Activated B cell treated with CpG ODN at 0.5 μM for 24 hours (primary cell): ENCODE measurements around the gene SEMA3F. TPM values are rescaled to one million over a fixed set of nuclear protein-coding genes. Genes with fewer than 3 reads are reported as not detected.

ENCODE experiments used
- ATAC-seq: fragments of 200-7000 bp; cut with Tn5 transposase; one replicate; pipeline ENCODE4 v1.10.0; 2021; ENCODE audit warnings: low read depth, mild to moderate bottlenecking, moderate library complexity
- CTCF ChIA-PET: fragments of 350-600 bp; sonication (Branson Sonifier 250); formaldehyde crosslinking; loops from one replicate; lab custom pipeline; 2021; ENCODE audit warnings: antibody characterized with exemption; lab: Charles Lee
- POLR2A ChIA-PET: fragments of 350-600 bp; sonication (Branson Sonifier 250); formaldehyde crosslinking; loops from one replicate; lab custom pipeline; 2021; ENCODE audit warnings: antibody characterized with exemption; lab: Charles Lee
- DNase-seq: peaks from one replicate; pipeline ENCODE4 v3.0.0; 2022
- H3K27ac Mint-ChIP-seq: one replicate; pipeline ENCODE4 v1.8.0; 2020; ENCODE audit warnings: mixed read lengths
- H3K27me3 Mint-ChIP-seq: one replicate; pipeline ENCODE4 v1.8.0; 2021; ENCODE audit warnings: mixed read lengths
- H3K36me3 Mint-ChIP-seq: one replicate; pipeline ENCODE4 v1.8.0; 2021; ENCODE audit warnings: low read depth, mixed read lengths
- H3K4me1 Mint-ChIP-seq: one replicate; pipeline ENCODE4 v1.8.0; 2021; ENCODE audit warnings: mixed read lengths
- H3K4me3 Mint-ChIP-seq: one replicate; pipeline ENCODE4 v1.8.0; 2020; ENCODE audit warnings: mild to moderate bottlenecking, mixed read lengths
- H3K9me3 Mint-ChIP-seq: one replicate; pipeline ENCODE4 v1.8.0; 2020; ENCODE audit warnings: mixed read lengths
- intact Hi-C: fragments of 100-400 bp; cut with micrococcal nuclease; formaldehyde crosslinking; loops from one replicate; pipeline ENCODE4 v1.15.1; 2024
- total RNA-seq: library from RNA; stranded (reverse); gene quantifications from 2 replicates; pipeline ENCODE4 v1.2.3, GENCODE V29; 2022
- TF ChIP-seq, protein P1 (sequence below): fragments of 200-600 bp; IDR thresholded peaks from one replicate; pipeline ENCODE4 v1.8.0; 2022; ENCODE audit warnings: antibody characterized with exemption, mild to moderate bottlenecking

Gene SEMA3F
- total RNA-seq, 1 donor from 2014 or later = not detected

DNA sequence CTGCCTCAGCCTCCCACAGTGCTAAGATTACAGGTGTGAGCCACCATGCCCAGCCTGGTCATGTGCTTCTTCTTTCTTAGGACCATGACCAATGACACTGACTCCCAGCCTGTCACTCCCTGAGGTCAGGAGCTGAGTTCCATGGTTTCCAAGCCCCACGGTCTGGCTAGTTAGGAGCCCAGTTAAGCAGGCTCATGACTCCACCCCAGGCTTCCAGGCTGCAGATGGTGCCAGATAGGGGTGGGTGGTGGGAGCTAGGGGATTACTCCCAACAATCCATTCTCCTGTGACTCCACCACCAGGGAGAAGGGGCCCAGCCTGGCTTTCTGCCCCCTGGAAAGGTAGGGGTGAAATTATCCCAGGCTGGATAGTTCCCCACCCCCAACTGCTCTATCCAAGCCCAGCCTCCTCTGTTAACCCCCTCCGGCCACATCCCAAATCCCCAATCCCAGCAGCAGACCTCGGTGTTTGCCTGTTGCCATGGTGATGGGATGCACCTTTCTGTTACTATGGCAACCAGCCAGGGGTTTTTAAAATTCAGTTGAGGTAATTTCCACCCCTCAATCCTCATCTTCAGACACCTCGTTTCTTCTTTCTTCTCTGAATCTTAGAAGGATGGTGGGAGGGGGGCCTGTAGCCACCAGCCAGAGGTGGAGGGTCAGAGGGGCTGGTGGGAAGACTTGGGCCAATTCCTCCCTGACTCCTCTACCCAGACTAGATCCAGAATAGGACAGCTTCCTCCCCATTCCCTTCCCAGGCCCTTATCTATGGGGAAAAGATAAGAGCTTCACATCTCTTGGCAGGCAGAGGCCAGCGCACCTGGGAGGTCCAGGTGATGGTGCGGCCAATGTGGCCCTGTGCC lies 22.5 kb upstream of the SEMA3F start:
- ChIA-PET CTCF (no interaction called here), POLR2A (no interaction called here)
- ATAC-seq (no peak), DNase-seq (no peak)
- no peak overlapping the region for H3K27ac Mint-ChIP-seq
- no peaks in the 10 kb centered on the region for H3K9me3 Mint-ChIP-seq
- H3K36me3 Mint-ChIP-seq = no peaks in the 10 kb centered on the region
- no peak overlapping the region for H3K4me3 Mint-ChIP-seq
- TF ChIP-seq, protein P1, sequence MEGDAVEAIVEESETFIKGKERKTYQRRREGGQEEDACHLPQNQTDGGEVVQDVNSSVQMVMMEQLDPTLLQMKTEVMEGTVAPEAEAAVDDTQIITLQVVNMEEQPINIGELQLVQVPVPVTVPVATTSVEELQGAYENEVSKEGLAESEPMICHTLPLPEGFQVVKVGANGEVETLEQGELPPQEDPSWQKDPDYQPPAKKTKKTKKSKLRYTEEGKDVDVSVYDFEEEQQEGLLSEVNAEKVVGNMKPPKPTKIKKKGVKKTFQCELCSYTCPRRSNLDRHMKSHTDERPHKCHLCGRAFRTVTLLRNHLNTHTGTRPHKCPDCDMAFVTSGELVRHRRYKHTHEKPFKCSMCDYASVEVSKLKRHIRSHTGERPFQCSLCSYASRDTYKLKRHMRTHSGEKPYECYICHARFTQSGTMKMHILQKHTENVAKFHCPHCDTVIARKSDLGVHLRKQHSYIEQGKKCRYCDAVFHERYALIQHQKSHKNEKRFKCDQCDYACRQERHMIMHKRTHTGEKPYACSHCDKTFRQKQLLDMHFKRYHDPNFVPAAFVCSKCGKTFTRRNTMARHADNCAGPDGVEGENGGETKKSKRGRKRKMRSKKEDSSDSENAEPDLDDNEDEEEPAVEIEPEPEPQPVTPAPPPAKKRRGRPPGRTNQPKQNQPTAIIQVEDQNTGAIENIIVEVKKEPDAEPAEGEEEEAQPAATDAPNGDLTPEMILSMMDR = no peak
- intact Hi-C loops = no loop called here
- H3K4me1 Mint-ChIP-seq = no peaks in the 10 kb centered on the region
- H3K27me3 Mint-ChIP-seq = peaks cover 3% of the 10 kb centered on the region

GRCh38 chr3:50133283-50133615 lies 21.9 kb upstream of the SEMA3F start:
- Mint-ChIP-seq H3K9me3 (no peaks in the 10 kb centered on the region), H3K27ac (no peak overlapping the region), H3K4me3 (no peak overlapping the region), H3K4me1 (no peaks in the 10 kb centered on the region), H3K36me3 (no peaks in the 10 kb centered on the region), H3K27me3 (peaks cover 3% of the 10 kb centered on the region)
- ChIA-PET CTCF (no interaction called here), POLR2A (no interaction called here)
- TF ChIP-seq, protein P1 = no peak
- DNase-seq (no peak), ATAC-seq (no peak)
- intact Hi-C loops = no loop called here

DNA sequence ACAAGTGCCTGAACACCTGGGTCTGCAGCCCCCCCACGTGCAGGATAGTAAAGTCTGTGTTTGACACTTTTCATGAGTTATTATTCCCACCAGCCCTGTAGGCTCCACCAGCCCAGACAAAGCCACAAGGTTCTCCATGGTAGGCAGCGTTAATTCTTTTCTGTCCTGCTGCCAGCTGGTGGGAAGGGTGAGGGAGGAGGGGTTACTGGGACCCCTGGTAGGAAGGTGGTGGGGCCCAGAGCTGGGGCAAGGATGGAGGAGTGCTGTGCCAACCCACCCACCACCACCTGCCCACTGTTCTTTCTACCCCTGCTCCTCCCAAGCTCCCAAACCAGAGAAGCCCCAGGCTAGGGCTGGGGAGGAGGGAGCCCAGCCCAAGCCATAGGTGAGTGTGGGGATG lies 20.8 kb upstream of the SEMA3F start:
- TF ChIP-seq, protein P1 = no peak
- CTCF ChIA-PET = no interaction called here
- Mint-ChIP-seq H3K27me3 (peaks cover 7% of the 10 kb centered on the region), H3K27ac (no peak overlapping the region), H3K4me3 (no peak overlapping the region), H3K9me3 (no peaks in the 10 kb centered on the region), H3K36me3 (no peaks in the 10 kb centered on the region), H3K4me1 (no peaks in the 10 kb centered on the region)
- POLR2A ChIA-PET = no interaction called here
- DNase-seq (no peak), ATAC-seq (no peak)
- intact Hi-C loops = no loop called here

GRCh38 chr3:50135964-50136363 lies 19.2 kb upstream of the SEMA3F start:
- Mint-ChIP-seq H3K27ac (no peak overlapping the region), H3K4me1 (no peaks in the 10 kb centered on the region), H3K9me3 (no peaks in the 10 kb centered on the region), H3K4me3 (no peak overlapping the region), H3K36me3 (no peaks in the 10 kb centered on the region), H3K27me3 (peaks cover 9% of the 10 kb centered on the region)
- POLR2A ChIA-PET = interaction anchor here (0.6 to 0.9 kb wide), 2 partner anchors 21 to 41 kb away, joined by 4 to 5 read pairs; no protein-coding TSS in a partner anchor
- ATAC-seq (no peak), DNase-seq (no peak)
- TF ChIP-seq, protein P1 = no peak
- CTCF ChIA-PET = no interaction called here
- intact Hi-C loops = no loop called here

- no peaks in the 10 kb centered on the region for H3K9me3 Mint-ChIP-seq
- ATAC-seq = no peak
- H3K4me3 Mint-ChIP-seq = no peak overlapping the region
- DNase-seq = no peak
- intact Hi-C loops = no loop called here
- no peak overlapping the region for H3K27ac Mint-ChIP-seq
- H3K27me3 Mint-ChIP-seq = peaks cover 9% of the 10 kb centered on the region
- POLR2A ChIA-PET = no interaction called here
- TF ChIP-seq, protein P1 = no peak
- CTCF ChIA-PET = no interaction called here
- no peaks in the 10 kb centered on the region for H3K4me1 Mint-ChIP-seq
- no peaks in the 10 kb centered on the region for H3K36me3 Mint-ChIP-seq
Measured at GRCh38 chr3:50136714-50137405, 18.3 kb upstream of the SEMA3F start.
